GM10847 (cell line): Measurements from ENCODE around the gene FBXO42.
A peak's percentile ranks its signal among the peaks of the same experiment; 100 is the strongest.

Experiments
- POLR2A ChIP-seq: IDR thresholded peaks from 2 replicates; pipeline ENCODE4 v1.6.1; 2011; ENCODE audit not compliant: insufficient read length; ENCODE audit errors: extremely low read depth

FBXO42 gene

DNA sequence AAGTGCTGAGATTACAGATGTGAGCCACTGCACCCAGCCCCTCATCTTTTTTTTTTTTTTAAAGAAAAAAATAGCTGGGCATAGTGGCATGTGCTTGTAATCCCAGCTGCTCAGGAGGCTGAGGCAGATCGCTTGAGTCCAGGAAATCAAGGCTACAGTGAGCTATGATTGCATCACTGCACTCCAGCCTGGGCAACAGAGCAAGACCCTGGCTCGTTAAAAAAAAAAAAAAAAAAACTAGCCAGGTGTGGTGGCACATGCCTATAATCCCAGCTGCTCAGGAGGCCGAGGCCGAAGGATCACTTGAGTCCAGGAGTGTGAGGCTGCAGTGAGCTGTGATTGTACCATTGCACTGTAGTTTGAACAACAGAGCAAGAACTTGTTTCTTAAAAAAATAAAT is 28.6 kb upstream of the FBXO42 start:
- TF ChIP-seq POLR2A = no peak

DNA sequence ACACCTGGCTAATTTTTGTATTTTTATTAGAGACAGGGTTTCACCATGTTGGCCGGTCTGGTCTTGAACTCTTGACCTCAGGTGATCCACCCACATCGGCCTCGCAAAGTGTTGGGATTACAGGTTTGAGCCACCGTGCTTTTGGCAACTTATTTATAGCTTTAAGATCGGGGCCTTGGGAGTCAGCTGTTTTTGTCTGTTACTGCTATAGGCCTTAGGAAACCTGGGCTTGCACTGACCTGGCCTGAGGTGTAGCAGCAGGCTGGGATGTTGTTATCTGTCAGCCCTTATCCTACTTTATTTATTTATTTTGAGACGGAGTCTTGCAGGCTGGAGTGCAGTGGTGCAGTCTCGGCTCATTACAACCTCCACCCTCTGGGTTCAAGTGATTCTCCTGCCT is 26.2 kb upstream of the FBXO42 start:
- no peak for TF ChIP-seq POLR2A

DNA sequence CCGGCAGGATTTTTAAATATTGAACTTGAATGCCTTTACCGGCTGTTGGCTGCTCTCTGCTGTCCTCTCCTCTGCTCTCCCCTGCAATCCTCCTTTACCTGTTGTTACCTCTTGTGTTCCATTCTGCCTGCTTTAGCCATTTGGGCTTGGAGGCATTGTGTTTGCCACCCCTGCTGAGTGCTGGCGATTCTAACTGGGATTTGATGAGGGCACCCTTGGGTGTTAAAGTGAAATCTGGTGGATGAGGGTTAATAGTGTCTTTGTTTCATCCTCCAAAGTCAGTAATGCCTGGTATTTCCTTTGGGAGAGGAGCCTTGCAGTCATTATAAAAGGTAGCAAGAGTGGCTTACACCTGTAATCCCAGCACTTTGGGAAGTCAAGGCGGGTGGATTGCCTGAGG is 24.7 kb upstream of the FBXO42 start:
- TF ChIP-seq POLR2A = no peak

DNA sequence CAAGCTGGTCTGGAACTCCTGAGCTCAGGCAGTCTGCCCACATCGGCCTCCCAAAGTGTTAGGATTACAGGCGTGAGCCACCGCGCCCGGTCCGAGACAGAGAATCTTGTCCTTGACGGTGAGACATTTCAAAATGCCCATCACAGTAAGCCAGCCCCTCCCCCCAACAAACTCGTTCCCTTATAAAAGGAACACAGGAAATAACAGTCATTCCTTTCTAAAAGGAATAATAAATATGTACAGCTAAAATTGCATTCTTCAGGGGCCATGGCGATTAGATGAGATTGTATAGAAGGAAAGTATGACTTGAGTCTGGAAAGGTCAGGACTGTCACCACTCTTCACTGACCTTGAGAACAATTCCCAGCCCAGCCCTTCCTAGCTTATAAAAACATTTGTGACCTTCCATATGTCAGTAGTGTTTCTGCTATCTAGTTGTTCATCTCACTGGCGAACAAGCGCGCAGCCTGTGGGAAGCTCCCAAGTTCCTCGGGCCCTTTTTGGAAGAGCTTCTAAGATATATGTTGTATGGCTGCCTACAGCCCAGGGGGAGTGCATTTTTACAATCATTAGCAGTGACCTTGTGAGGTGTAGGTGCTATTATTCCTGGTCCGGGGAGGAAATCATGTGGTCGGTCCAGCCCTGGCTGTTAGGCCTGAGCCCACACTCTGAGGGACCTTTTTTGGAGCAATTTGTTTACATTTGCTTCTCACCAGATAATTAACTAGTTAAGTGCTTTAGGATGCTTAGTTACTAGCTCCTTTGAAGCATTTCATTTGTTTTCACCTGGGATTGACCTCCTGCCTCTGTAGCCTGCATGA is 23.5 kb upstream of the FBXO42 start:
- TF ChIP-seq POLR2A = no peak

DNA sequence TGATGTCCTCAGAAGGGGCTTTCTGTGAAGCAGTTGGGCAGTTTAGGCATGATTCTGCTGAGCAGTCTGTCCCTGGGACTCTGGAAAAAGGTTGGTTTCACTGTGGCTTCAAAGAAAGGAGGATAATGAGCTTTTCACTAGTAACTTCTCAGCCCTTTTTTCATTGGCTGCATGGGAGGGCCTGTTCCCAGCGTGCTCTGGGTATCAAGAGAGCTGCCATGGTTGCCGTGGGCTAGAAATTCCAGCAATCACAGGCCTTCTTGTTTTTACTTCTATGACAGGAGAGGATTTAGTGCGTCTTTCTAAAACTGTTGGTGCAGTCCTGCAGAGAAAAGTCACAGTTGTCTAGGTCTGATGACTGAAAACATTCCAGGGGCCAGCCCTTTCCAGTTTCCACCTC is 22.0 kb upstream of the FBXO42 start:
- no peak for TF ChIP-seq POLR2A

DNA sequence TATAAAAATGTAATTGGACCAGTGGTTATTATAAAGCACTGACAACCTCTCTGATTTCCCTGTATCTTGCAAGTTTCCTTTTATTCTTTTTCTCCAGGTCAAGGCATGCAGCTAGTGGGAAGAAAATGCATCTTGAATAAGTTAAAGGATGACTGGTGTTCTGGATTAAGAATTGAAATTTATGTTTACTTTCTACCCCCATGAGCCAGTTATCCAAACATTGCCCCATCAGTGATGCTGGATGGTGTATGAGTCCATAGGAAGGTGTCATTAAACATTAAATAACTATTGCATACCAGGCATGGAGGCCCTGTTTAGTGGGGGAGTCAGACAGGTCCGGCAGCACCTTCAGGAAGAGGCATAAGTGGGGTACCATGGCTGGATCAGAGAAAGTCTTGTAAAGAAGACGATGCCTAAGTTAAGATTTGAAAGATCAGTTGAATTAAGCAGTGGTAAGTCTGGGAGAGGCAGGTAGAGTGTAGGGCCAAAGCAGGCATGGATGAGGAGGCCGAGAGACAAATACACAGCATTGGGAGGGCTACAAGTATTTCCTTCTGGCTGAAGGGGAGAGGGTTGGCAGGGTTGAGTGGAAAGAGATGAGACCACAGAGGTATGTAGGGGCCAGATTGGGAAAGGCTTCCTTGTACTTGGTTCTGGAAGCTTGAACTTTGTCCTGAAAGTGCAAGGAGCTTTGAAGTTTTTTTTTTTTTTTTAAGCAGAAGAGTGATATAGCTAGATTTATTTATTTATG is 20.4 kb upstream of the FBXO42 start:
- TF ChIP-seq POLR2A = no peak

DNA sequence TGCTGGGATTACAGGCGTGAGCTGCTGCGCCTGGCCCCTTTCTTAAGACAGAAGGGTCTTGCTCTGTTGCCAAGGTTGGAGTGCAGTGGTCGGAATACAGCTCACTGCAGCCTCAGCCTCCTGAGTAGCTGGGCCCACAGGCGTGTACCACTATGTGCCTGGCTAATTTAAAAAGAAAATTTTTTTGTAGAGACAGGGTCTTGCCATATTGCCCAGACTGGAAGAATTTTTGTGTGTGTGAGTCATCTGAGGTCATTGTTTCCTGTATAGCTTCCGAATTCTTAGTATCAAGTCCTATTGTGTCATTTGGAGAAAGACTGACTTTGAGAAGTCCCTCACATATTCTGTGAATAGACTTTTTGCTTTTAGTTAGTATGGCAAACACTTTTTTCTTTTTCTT is 19.4 kb upstream of the FBXO42 start:
- no peak for TF ChIP-seq POLR2A

DNA sequence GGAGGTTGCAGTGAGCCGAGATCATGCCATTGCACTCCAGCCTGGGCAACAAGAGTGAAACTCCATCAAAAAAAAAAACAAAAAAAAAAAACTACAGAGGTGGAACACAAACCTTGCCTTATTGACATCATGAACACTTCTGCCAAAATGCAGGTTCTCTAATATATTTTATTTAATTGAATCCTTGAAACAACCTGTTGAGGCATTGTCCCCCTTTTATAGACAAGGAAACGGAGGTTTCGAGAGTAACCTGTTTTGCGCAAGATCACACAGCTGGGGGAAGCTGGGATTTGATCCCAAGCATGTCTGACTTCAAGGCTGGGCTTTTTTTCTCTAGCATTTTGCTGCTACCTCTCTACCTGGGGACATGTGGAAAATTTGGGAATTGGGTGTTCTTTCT is 17.5 kb upstream of the FBXO42 start:
- TF ChIP-seq POLR2A = no peak

DNA sequence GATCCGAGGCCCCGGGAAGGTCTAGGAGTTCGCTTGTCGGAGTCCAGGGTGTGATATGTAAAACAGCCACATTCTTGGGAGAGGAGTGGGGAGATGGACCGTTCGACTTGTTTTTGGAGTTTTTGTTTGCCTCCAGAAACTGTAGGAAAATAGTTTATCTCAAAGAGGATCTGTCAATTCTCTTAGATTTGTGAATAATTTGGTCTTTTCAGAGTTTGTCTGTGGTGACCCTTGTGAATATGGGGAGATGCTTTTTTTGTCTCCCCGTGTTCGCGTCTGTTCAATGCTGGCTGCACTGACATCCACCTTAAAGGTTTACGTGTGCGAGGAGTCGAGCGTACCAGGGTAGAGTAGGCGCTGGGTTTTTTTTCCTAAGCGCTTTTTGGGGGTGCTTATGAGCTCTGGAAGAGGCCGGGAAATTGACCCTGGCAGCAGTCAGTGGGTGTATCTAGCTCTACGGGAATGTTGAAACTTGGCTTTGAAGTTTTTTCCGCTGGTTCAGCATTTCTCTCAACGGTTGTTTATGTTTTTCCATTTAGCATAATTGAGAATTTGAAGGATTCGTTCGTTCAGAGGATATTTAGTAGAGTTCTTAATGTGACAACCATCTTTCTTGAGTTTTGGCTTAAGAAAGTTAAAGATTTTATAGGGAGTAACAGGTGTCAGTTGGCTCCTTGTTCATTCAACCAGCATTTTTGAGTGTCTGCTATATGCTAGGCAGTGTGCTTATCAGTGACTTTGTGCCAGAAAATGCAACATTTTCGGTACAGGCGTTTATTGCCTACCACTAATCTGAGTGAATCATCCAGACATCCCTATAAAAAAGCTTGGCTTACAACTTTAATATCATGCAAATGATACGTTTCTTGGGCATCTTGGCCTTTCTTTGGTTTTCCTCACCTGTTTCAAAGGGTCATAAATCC is 15.9 kb upstream of the FBXO42 start:
- TF ChIP-seq POLR2A = no peak

DNA sequence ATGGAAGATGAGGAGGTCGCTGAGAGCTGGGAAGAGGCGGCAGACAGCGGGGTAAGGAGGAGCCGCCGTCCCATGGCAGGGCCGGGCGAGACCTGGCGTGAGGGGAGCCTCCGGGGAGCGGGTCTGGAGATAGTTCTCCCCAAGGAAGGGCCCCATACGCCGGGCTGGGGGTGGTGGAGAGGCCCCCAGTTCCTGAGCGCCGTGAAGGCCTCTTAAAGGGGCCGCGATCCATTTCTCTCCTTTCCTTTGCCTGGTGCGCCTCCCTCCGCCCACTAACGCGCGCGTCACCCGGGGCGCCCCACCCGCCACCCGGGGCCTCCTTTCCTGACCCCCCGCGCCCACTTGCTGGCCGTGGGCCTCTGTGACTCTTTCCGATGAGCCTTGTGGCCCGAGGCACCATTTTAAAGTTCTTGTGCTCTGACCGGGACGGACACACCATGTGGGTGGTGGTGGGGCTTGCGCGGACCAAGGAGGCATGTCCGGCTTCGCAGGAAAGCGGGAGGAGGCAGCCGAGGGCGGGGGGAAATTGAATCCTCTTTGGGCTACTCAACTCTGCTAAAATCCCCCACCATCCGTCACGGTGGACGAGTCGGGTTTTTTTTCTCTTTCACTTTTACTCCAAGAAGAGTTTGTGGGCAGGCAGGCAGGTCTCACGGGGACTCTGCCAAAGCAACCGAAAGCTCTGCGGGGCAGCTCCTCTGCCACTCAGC is 15.1 kb upstream of the FBXO42 start:
- peak; percentile 43 for TF ChIP-seq POLR2A

DNA sequence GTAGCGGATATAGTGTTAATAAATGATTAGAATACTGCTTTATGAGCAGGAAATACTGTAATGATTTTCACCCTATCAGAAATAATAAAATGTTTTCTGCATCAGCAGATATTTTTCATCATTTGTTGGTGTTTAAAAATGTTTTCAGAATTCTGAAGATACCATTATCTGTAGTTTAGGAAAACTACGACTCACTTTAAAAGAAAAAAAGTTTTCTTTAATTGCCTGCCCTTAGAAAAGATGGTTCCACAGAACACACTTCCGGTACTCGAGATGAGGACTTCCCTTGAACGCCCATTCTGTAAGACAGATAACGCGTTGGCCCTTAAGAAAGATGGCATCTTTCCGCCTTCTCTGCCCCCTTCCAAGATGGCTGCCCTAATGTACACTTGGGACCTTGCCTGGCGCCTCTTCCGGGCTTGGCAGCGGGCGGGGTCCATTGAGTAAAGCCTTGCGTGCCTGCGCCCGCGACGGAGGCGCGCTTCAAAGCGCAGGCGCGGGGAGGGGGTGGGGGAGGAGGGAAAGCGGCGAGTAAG is 14.5 kb upstream of the FBXO42 start, which contains the start of gene SZRD1:
Gene SZRD1 (plus strand): TSS at position 521 of the 536 bp plus-strand sequence. CDS start 16 bp downstream, outside the sequence.
- no peak for TF ChIP-seq POLR2A

DNA sequence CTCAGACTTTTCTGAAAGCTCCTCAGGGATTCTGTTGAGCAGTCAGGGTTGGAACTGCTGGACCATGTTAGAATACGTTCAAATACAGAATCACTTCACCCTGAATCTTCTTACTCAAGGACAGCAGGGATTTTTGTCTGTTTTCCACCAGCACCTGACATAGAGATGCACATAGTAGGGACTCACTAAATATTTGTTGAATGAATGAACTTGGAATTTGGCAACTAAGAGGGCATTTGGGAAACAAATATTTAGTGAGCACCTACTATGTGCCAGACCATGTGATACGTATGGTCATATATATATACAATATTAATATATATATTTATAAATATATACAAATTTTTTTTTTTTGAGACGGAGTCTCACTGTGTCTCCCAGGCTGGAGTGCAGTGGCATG is 4.6 kb upstream of the FBXO42 start:
- no peak for TF ChIP-seq POLR2A

DNA sequence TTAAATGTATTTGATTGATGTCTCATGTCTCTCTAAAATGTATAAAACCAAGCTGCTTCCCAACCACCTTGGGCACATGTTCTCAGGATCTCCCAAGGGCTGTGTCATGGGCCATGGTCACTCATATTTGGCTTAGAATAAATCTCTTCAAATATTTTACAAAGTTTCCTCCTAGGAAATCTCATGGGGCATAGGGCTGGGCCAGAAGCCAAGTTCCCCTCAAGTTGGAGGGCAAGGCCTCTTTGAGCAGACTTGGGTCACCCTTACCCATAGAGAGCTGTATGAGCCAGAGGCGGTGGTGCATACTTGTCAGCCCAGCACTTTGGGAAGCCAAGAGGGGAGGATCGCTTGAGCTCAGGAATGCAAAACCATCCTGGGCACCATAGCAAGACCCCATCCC is 2.3 kb upstream of the FBXO42 start:
- TF ChIP-seq POLR2A = no peak

DNA sequence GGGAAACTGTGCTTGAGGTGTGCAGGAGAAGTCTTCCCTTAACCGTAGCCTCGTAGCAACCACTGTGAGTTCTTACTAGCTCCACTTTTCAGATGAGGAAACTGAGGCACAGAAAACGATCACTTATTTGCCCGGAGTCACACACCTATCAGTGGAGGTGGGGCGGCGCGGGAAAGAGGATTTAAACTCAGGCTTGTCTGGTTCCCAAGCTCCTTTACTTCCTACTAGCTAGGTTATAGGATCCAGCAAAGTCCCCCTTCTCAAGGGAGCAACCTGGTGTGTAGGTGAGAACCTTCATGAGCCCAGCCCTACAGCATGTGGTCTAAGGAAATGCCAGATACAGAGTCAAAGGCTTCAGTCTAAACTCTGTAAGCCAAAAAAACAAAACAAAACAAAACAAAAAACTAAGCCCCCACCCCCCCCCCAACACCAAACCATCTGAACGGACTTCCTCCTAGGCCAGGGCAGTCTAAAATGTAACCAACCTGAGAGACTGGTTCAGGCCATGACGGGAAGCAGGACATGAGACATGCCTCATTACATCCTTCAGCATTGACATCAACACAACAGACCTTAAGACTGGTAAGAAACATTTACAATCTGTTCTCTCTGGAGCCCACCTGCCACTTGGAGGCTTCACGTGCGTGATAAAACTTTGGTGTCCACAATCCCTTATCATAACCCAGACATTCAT is 709 bp upstream of the FBXO42 start:
- no peak for TF ChIP-seq POLR2A

DNA sequence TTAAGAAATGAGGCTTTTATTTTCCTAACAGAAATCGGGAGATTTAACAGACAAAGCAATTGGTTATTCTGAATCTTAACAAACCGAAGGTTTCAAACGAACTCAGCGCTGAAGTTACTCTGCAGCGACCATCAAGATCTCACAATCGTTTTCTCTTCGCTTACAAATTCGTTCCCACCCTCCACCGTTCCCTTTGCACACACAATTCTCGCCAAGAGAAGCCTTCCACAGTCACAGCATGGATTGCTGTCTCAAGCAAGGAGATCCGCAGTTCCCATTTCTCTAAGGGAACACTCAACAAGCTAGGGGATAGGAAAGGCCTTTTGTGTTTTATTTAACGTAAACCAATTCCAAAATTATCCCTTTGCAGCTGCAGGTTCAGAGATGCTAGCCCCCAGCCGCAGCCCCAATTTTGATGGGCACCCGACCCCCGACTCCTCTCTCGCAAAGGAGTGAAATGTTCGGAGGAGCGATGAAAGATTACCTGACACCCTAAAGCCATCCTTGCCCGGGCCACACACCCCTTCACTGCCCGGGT is 755 bp downstream of the FBXO42 start:
- no peak for TF ChIP-seq POLR2A
